ENCODE data around the gene MUC6.

Gene MUC6

GRCh38 chr11:999009-999408 lies 37.5 kb downstream of the MUC6 start:
- no peak for DNase-seq (ENCODE audit: low read depth)
- no peak overlapping the region for H3K4me3 ChIP-seq (ENCODE audit: low read depth, low read length)

DNA sequence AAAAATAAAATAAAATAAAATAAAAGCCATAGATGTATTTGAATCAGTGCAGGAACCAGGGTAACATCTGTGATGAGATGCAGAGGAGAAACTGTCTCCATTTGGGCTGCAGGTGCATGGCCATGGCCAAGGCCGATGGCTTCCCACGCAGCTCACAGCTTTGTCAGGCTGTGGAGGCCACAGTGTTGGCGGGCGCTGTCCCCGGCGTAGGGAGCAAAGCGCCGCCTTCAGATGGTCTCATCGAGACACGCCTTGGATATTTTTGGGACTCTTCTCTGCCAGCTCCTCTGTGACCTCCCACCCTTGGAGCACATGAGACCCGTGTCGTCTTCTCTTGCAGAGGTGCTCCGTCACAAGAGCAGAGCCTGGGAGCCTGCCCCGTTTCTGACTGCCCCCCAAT lies 38.6 kb downstream of the MUC6 start:
- no peak for DNase-seq (ENCODE audit: low read depth)
- H3K4me3 ChIP-seq (ENCODE audit: low read depth, low read length) = no peak overlapping the region

GRCh38 chr11:996681-997080 lies 39.8 kb downstream of the MUC6 start:
- DNase-seq (ENCODE audit: low read depth) = no peak
- no peak overlapping the region for H3K4me3 ChIP-seq (ENCODE audit: low read depth, low read length)

- no peak for DNase-seq (ENCODE audit: low read depth)
- no peak overlapping the region for H3K4me3 ChIP-seq (ENCODE audit: low read depth, low read length)
Observed at GRCh38 chr11:995752-996420, 40.6 kb downstream of the MUC6 start.

- H3K4me3 ChIP-seq (ENCODE audit: low read depth, low read length) = no peak overlapping the region
- no peak for DNase-seq (ENCODE audit: low read depth)
Observed at GRCh38 chr11:995044-995751, 41.3 kb downstream of the MUC6 start.

GRCh38 chr11:993632-994167 lies 42.8 kb downstream of the MUC6 start:
- no peak overlapping the region for H3K4me3 ChIP-seq (ENCODE audit: low read depth, low read length)
- no peak for DNase-seq (ENCODE audit: low read depth)

- no peak for DNase-seq (ENCODE audit: low read depth)
- H3K4me3 ChIP-seq (ENCODE audit: low read depth, low read length) = no peak overlapping the region
Observed at GRCh38 chr11:992577-992976, 43.9 kb downstream of the MUC6 start.

DNA sequence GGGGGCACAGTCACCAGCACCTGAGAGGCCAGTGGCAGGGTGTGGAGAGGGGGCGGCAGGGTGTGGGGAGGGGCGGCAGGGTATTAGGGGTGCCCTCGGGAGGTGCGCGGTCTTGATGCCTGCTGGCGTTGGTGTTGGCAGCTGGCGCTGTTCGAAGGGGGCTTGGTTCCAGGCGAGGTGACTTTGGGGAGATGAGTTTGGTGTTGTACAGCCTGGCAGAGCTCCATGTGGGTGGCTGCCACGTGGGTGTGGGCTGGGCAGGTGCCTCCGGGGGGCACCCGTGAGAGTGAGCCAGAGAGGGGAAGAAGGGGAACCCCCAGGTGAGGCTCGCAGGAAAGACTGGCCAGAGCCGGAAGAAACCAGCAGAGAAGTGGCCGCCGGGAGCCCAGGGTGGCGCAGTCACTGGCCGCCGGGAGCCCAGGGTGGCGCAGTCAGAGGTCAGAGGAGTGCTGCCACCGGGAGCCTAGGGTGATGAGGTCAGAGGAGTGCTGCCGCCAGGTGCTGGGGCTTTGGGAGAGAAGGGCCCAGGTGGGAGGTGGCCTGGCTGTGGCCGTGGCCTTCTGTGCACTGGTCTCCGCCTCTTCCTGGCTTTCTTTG lies 44.7 kb downstream of the MUC6 start:
- no peak for DNase-seq (ENCODE audit: low read depth)

DNA sequence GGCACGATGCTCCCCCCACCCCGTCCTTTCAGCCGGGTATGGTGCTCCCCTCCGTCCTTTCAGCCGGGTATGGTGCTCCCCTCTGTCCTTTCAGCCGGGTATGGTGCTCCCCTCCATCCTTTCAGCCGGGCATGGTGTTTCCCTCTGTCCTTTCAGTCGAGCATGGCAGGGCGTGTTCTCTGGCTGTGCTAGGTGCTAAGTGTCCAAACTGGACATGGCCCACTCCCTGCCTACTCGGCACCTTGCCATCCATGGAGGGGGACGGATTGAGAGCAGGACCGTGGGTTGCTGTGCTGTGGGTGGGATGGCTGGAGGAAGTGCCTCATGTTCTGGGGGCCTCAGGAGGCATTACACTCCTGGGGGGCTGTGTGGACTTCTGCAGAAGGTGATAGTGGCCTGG lies 45.5 kb downstream of the MUC6 start:
- DNase-seq (ENCODE audit: low read depth) = no peak
- H3K4me3 ChIP-seq (ENCODE audit: low read depth, low read length) = no peak overlapping the region

More for the DNA sequence above, 44.7 kb downstream of the MUC6 start:
- H3K4me3 ChIP-seq (ENCODE audit: low read depth, low read length) = no peak overlapping the region

DNA sequence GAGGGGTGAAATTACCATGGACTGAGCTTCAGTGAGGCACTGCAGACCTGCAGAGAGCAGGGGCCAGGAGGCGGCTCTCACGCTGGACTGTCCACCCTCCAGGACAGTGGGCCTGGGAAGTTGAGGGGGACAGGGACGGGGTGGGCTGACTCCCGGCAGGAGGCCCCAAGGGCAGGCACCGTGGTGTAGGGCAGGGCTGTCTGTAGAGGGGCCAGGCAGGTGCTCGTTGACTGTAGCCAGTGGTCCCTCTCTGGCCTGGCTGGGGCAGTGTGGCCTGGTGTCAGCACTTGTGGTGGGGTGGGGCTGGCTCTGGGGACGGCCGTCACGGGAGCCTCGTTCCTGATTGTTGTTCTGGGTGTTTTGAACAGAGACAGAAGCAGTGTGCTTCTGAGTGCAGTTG lies 46.4 kb downstream of the MUC6 start:
- DNase-seq (ENCODE audit: low read depth) = no peak

GRCh38 chr11:987671-988070 lies 48.8 kb downstream of the MUC6 start:
- DNase-seq (ENCODE audit: low read depth) = no peak
- H3K4me3 ChIP-seq (ENCODE audit: low read depth, low read length) = no peak overlapping the region

More for the DNA sequence above, 46.4 kb downstream of the MUC6 start:
- H3K4me3 ChIP-seq (ENCODE audit: low read depth, low read length) = no peak overlapping the region

GRCh38 chr11:986952-987305 lies 49.6 kb downstream of the MUC6 start:
- no peak for DNase-seq (ENCODE audit: low read depth)
- no peak overlapping the region for H3K4me3 ChIP-seq (ENCODE audit: low read depth, low read length)

- no peak for DNase-seq (ENCODE audit: low read depth)
- H3K4me3 ChIP-seq (ENCODE audit: low read depth, low read length) = no peak overlapping the region
Observed at GRCh38 chr11:986270-986951, 50.1 kb downstream of the MUC6 start.

DNA sequence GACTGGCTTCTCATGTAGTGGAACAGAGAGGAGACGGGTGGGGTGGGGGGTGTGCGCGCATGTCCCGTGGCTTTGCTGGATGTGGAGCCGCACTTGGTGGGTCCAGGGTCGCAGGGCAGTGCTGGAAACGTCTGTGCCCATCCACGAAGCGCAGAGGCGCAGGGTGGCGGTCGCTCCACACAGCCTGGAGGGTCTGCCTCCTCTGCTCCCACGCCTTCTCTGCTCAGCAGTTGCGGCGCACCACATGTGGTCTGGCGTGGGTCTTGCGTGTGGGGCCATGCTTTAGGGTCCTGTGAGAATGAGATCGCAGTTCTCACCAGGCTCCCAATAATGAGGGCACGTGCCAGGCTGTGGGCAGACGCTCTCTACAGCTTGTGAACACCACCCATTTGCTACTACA lies 50.7 kb downstream of the MUC6 start:
- no peak for DNase-seq (ENCODE audit: low read depth)
- no peak overlapping the region for H3K4me3 ChIP-seq (ENCODE audit: low read depth, low read length)

DNA sequence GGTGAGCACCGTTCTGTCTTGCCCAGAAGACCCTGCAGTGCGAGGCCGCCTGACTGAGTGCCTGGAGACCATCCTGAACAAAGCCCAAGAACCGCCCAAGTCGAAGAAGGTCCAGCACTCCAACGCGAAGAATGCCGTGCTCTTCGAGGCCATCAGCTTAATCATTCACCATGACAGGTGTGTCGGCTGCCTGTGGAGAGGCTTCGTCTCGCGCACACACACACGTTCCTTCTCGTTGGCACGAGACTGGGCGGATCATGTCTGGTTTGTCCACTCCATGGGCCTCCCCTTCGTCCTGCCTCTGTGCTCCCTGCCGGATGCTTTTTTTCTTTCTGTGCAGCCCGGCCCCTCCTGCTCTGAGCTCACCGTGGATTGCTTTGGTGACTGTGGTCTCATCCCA lies 51.1 kb downstream of the MUC6 start:
- no peak overlapping the region for H3K4me3 ChIP-seq (ENCODE audit: low read depth, low read length)
- no peak for DNase-seq (ENCODE audit: low read depth)

DNA sequence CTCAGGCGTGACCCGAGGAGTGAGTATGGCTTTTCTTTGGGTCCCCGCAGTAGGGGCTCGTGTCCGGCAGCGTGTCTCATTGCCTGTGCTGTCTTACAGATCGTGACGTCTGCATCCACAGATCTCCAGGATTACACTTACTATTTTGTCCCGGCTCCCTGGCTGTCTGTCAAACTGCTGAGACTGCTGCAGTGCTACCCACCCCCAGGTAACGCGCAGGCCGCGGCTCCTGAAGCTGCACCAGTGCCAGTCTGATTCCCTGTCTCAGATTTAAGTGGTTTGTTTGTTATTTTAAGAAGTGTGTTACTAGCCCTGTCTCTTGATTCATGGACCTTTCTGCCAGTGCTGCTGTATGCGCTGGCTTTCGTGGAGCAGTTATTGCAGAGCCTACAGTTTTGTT lies 52.0 kb downstream of the MUC6 start:
- no peak for DNase-seq (ENCODE audit: low read depth)
- H3K4me3 ChIP-seq (ENCODE audit: low read depth, low read length) = no peak overlapping the region

DNA sequence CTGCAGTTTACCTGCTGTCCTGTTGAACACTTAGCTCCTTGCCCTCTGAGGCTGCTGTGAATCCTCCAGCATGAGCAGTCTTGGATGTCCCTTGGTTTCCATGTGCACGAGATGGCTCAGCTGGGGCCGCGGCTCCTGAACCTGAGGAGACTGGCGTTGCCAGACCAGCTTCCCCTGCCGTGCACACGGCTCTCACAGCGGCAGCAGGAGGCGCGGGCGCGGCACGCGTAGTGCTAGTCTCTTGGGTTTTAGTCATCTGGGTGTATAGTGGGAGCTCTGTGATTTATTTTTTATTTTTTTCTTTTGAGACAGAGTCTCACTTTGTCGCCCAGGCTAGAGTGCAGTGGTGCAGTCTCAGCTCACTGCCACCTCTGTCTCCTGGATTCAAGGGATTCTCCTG lies 54.8 kb downstream of the MUC6 start:
- no peak for DNase-seq (ENCODE audit: low read depth)
- H3K4me3 ChIP-seq (ENCODE audit: low read depth, low read length) = no peak overlapping the region

- H3K4me3 ChIP-seq (ENCODE audit: low read depth, low read length) = no peak overlapping the region
Observed at GRCh38 chr11:980438-981357, 55.8 kb downstream of the MUC6 start.

DNA sequence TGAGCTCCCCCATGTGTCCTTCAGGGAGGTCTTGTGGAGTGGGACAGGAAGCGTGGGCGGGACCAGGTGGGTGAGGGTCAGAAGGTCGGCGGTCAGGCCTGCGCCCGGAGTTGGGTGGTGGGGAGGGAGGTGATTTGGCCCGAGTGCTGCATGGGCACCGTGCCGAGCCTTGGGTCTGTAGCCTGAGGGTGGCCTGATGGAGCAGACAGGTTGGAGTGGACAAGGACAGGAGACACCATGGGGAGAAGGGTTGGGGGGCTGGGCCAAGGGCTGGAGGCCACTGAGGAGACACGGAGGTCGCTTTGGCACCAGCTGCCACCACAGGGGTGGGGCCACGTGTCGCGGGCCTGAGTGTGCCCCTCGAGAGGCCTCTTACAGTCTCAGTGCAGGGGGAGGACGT lies 57.7 kb downstream of the MUC6 start:
- no peak for DNase-seq (ENCODE audit: low read depth)
- H3K4me3 ChIP-seq (ENCODE audit: low read depth, low read length) = no peak overlapping the region

More at GRCh38 chr11:980438-981357, 55.8 kb downstream of the MUC6 start:
- DNase-seq (ENCODE audit: low read depth) = no peak
